A673 (cell line): ENCODE results near the gene CSTA. TPM values are rescaled to one million over a fixed set of nuclear protein-coding genes. Genes with fewer than 3 reads are reported as not detected.

ENCODE experiments used
- BruUV-seq: library from RNA; stranded (reverse); fragments of 400-500 nt; replicated peaks from 2 replicates; lab custom pipeline; 2021; lab: Mats Ljungman, UMichigan
- CTCF ChIA-PET: fragments of 300-600 bp; sonication (Branson Sonifier 250); formaldehyde crosslinking; loops from one replicate; lab custom pipeline; 2022; ENCODE audit warnings: antibody characterized with exemption; lab: Charles Lee
- POLR2A ChIA-PET: fragments of 300-600 bp; sonication (Branson Sonifier 250); formaldehyde crosslinking; loops from one replicate; lab custom pipeline; 2022; ENCODE audit warnings: antibody characterized with exemption; ENCODE audit not compliant: low non-redundant PET; lab: Charles Lee
- DNase-seq: peaks from one replicate; pipeline ENCODE4 v3.0.0-alpha.2; 2015; ENCODE audit warnings: low spot score
- H3K27ac ChIP-seq: fragments of 200-600 bp; sonication (generic); 2 replicates; pipeline ENCODE4 v1.5.1; 2016; ENCODE audit warnings: mixed run types, low read depth, mild to moderate bottlenecking, mixed read lengths, antibody characterized with exemption, low read length; ENCODE audit not compliant: poor library complexity, severe bottlenecking
- H3K27me3 ChIP-seq: fragments of 200-600 bp; sonication (generic); replicated peaks from 2 replicates; pipeline ENCODE4 v1.6.1; 2017; ENCODE audit warnings: mixed run types, low read depth, mild to moderate bottlenecking, mixed read lengths, antibody characterized with exemption, low read length; ENCODE audit not compliant: insufficient read depth, poor library complexity
- H3K36me3 ChIP-seq: fragments of 200-600 bp; sonication (generic); 2 replicates; pipeline ENCODE4 v1.6.1; 2016; ENCODE audit warnings: mixed run types, mild to moderate bottlenecking, mixed read lengths, antibody characterized with exemption, low read length; ENCODE audit not compliant: insufficient read depth, poor library complexity, severe bottlenecking
- H3K4me1 ChIP-seq: fragments of 200-600 bp; sonication (generic); 2 replicates; pipeline ENCODE4 v1.6.1; 2017; ENCODE audit warnings: mixed run types, mild to moderate bottlenecking, mixed read lengths, antibody characterized with exemption, low read length; ENCODE audit not compliant: insufficient read depth, poor library complexity, severe bottlenecking
- H3K4me3 ChIP-seq: fragments of 200-600 bp; sonication (generic); 2 replicates; pipeline ENCODE4 v1.5.1; 2016; ENCODE audit warnings: low read depth, mixed run types, mild to moderate bottlenecking, mixed read lengths, low read length; ENCODE audit not compliant: poor library complexity, severe bottlenecking
- H3K9me3 ChIP-seq: fragments of 200-600 bp; sonication (generic); 2 replicates; pipeline ENCODE4 v1.6.1; 2016; ENCODE audit warnings: mixed run types, low read depth, mild to moderate bottlenecking, mixed read lengths, antibody characterized with exemption, low read length; ENCODE audit not compliant: poor library complexity, severe bottlenecking
- CTCF ChIP-seq: fragments of 300-800, 200-600 bp; sonication (generic); conservative IDR thresholded peaks from 2 replicates; pipeline ENCODE4 v1.5.1; 2017; ENCODE audit warnings: low read depth, mild to moderate bottlenecking, antibody characterized with exemption, low read length, moderate library complexity, mixed read lengths
- EZH2 ChIP-seq: fragments of 200-600 bp; sonication (generic); IDR thresholded peaks from 2 replicates; pipeline ENCODE4 v1.6.1; 2017; ENCODE audit warnings: borderline replicate concordance, low read depth, mild to moderate bottlenecking, mixed read lengths, antibody characterized with exemption, low read length; ENCODE audit not compliant: poor library complexity, severe bottlenecking
- intact Hi-C: fragments of 100-400 bp; cut with micrococcal nuclease; formaldehyde crosslinking; loops from one replicate; pipeline ENCODE4 v1.10.0; 2022; ENCODE audit not compliant: unreplicated experiment
- total RNA-seq: library from RNA; stranded (reverse); gene quantifications from 2 replicates; pipeline ENCODE4 v1.2.3, GENCODE V29; 2021

CSTA gene
- total RNA-seq, 1 experiment from 2014 or later: 6.5 TPM

DNA sequence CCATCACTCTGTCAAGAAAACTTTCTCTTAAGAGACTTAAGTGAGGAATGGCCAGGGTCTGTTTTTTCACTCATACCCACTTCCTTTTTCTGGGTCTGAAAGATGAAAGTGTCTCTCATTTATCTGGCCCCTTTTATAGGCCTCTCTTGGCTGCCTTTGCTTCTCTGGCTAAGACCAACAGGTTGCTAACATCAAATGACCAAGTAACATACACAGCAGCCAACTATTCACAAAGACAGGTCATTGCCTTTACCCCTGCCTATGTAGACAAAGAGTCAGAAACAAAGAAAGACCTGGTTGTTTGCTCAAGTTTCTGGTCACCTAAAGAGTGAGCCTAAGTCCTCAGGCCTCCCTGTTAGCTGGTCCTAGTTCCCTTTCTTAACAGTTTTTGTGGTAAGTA, 24.0 kb upstream of the CSTA start:
- H3K9me3 ChIP-seq: no peaks in the 10 kb centered on the region
- POLR2A ChIA-PET: no interaction called here
- no peaks in the 10 kb centered on the region for H3K27me3 ChIP-seq
- intact Hi-C loops: loop anchor here (2.0 kb wide), 2 partner anchors 198 to 754 kb away; no protein-coding TSS in a partner anchor
- no TSS peak for BruUV-seq
- no peak overlapping the region for H3K27ac ChIP-seq
- no peak for DNase-seq
- H3K4me3 ChIP-seq: no peak overlapping the region
- TF ChIP-seq CTCF (no peak), EZH2 (no peak)
- H3K4me1 ChIP-seq: no peaks in the 10 kb centered on the region
- H3K36me3 ChIP-seq: no peaks in the 10 kb centered on the region
- CTCF ChIA-PET: no interaction called here

GRCh38 chr3:122305818-122306621, 19.0 kb upstream of the CSTA start:
- H3K27ac ChIP-seq: no peak overlapping the region
- no peak overlapping the region for H3K4me3 ChIP-seq
- peak; percentile 19 for DNase-seq
- H3K4me1 ChIP-seq: no peaks in the 10 kb centered on the region
- TF ChIP-seq EZH2 (no peak), CTCF (peak; percentile 37; the same call in 1 of the 2 replicates)
- H3K9me3 ChIP-seq: no peaks in the 10 kb centered on the region
- BruUV-seq: no TSS peak
- intact Hi-C loops: no loop called here
- H3K36me3 ChIP-seq: no peaks in the 10 kb centered on the region
- POLR2A ChIA-PET: interaction anchor here (0.8 kb wide), 1 partner anchor 13 kb away, joined by 3 read pairs; no protein-coding TSS in a partner anchor
- CTCF ChIA-PET: interaction anchor here (0.6 to 1.8 kb wide), 3 partner anchors 64 to 84 kb away, joined by 3 to 10 read pairs (median 4); partner anchors contain the start of gene FAM162A
- H3K27me3 ChIP-seq: no peaks in the 10 kb centered on the region

- TF ChIP-seq CTCF: no peak
- no peak for TF ChIP-seq EZH2
- Histone ChIP-seq H3K9me3 (no peaks in the 10 kb centered on the region), H3K4me1 (no peaks in the 10 kb centered on the region), H3K36me3 (no peaks in the 10 kb centered on the region), H3K4me3 (no peak overlapping the region), H3K27ac (no peak overlapping the region), H3K27me3 (no peaks in the 10 kb centered on the region)
- DNase-seq: no peak
- ChIA-PET CTCF (interaction anchor here (0.6 to 1.8 kb wide), 4 partner anchors 63 to 651 kb away, joined by 3 to 10 read pairs (median 4); partner anchors contain the start of gene FAM162A), POLR2A (no interaction called here)
- no TSS peak for BruUV-seq
- intact Hi-C loops: no loop called here
These were observed 18.5 kb upstream of the CSTA start for GRCh38 chr3:122306622-122306953.
